IMR-90 (cell line): Measurements from ENCODE around the gene TMEM132A.

Source experiments
- BHLHE40 ChIP-seq: fragments of 150-350 bp; IDR thresholded peaks from 2 replicates; pipeline ENCODE4 v1.6.1; 2016; ENCODE audit warnings: mild to moderate bottlenecking, low read depth, low read length
- CHD1 ChIP-seq: IDR thresholded peaks from 2 replicates; pipeline ENCODE4 v1.6.1; 2012; ENCODE audit warnings: low read depth, low read length, improper control_type of control experiment
- MAFK ChIP-seq: IDR thresholded peaks from 2 replicates; pipeline ENCODE4 v1.6.1; 2012; ENCODE audit warnings: low read depth, low read length, improper control_type of control experiment
- MAZ ChIP-seq: IDR thresholded peaks from 2 replicates; pipeline ENCODE4 v1.6.1; 2012; ENCODE audit warnings: low read depth, mild to moderate bottlenecking, low read length, improper control_type of control experiment, moderate library complexity, borderline replicate concordance
- POLR2A ChIP-seq: IDR thresholded peaks from 2 replicates; pipeline ENCODE4 v1.6.1; 2012; ENCODE audit warnings: mild to moderate bottlenecking, low read depth, low read length
- RAD21 ChIP-seq: IDR thresholded peaks from 2 replicates; pipeline ENCODE4 v1.6.1; 2012; ENCODE audit warnings: low read length, improper control_type of control experiment
- RCOR1 ChIP-seq: IDR thresholded peaks from 2 replicates; pipeline ENCODE4 v1.6.1; 2012; ENCODE audit warnings: mild to moderate bottlenecking, low read length, improper control_type of control experiment; ENCODE audit not compliant: insufficient replicate concordance
- RFX5 ChIP-seq: IDR thresholded peaks from 2 replicates; pipeline ENCODE4 v1.8.0; 2012; ENCODE audit warnings: low read depth, mild to moderate bottlenecking, low read length, moderate library complexity
- TF ChIP-seq, protein P1 (sequence below): conservative IDR thresholded peaks from 2 replicates; pipeline ENCODE4 v1.5.1; 2012; ENCODE audit warnings: mild to moderate bottlenecking, low read depth, low read length, improper control_type of control experiment
- TF ChIP-seq, protein P2 (sequence below): fragments of 150-350 bp; IDR thresholded peaks from 2 replicates; pipeline ENCODE4 v1.6.1; 2017; ENCODE audit warnings: mild to moderate bottlenecking, antibody characterized with exemption, low read length, low read depth

DNA sequence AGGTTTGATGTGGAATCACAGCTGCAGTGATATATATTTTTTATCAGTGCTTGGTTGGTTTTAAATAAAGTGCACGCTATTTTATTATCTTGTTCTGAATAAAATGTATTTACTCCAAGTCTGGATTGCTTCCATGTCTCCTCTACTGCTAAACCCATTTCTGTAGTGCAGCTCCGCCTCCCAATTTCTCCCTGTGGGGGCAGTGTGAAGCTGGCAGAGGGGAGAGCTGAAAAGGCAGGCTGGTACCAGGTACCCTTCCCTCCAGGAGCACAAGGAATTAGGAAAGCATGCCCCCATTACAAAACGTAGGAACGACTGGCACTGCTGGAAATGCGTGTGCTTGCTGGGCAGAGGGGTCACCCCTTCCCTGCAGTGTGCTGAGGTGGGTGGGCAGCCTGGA, 934 bp upstream of the TMEM132A start:
- TF ChIP-seq, protein P1, sequence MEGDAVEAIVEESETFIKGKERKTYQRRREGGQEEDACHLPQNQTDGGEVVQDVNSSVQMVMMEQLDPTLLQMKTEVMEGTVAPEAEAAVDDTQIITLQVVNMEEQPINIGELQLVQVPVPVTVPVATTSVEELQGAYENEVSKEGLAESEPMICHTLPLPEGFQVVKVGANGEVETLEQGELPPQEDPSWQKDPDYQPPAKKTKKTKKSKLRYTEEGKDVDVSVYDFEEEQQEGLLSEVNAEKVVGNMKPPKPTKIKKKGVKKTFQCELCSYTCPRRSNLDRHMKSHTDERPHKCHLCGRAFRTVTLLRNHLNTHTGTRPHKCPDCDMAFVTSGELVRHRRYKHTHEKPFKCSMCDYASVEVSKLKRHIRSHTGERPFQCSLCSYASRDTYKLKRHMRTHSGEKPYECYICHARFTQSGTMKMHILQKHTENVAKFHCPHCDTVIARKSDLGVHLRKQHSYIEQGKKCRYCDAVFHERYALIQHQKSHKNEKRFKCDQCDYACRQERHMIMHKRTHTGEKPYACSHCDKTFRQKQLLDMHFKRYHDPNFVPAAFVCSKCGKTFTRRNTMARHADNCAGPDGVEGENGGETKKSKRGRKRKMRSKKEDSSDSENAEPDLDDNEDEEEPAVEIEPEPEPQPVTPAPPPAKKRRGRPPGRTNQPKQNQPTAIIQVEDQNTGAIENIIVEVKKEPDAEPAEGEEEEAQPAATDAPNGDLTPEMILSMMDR: no peak
- no peak for TF ChIP-seq POLR2A
- TF ChIP-seq, protein P2, sequence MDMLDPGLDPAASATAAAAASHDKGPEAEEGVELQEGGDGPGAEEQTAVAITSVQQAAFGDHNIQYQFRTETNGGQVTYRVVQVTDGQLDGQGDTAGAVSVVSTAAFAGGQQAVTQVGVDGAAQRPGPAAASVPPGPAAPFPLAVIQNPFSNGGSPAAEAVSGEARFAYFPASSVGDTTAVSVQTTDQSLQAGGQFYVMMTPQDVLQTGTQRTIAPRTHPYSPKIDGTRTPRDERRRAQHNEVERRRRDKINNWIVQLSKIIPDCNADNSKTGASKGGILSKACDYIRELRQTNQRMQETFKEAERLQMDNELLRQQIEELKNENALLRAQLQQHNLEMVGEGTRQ: no peak
- TF ChIP-seq RAD21: no peak
- no peak for TF ChIP-seq RFX5
- TF ChIP-seq BHLHE40: no peak
- TF ChIP-seq MAZ: no peak
- TF ChIP-seq MAFK: no peak
- no peak for TF ChIP-seq CHD1
- TF ChIP-seq RCOR1: no peak
